H1 (cell line): Measurements from ENCODE around the gene SRD5A3. TPM values are rescaled to one million over a fixed set of nuclear protein-coding genes. Genes with fewer than 3 reads are reported as not detected.
A peak's percentile ranks its signal among the peaks of the same experiment; 100 is the strongest.

Experiments
- CTCF ChIA-PET: fragments of 300-600 bp; sonication (Branson Sonifier 250); formaldehyde crosslinking; loops from one replicate; lab custom pipeline; 2021; ENCODE audit not compliant: partially characterized antibody; lab: Charles Lee
- POLR2A ChIA-PET: fragments of 300-600 bp; sonication (Branson Sonifier 250); formaldehyde crosslinking; loops from one replicate; lab custom pipeline; 2021; ENCODE audit warnings: inconsistent platforms; ENCODE audit not compliant: partially characterized antibody; lab: Charles Lee
- DNase-seq, 2 experiments: peaks; one replicate each; pipeline versions ENCODE4 v3.0.0 to v3.0.0-alpha.2; 2010 to 2022; ENCODE audit warnings: low spot score in 2 of 2, low read depth in 1 of 2, mixed read lengths in 1 of 2
- FAIRE-seq: peaks from 2 replicates; lab custom pipeline; 2011; peaks lifted over from hg19 to GRCh38; lab: Jason Lieb, UNC
- H2AFZ ChIP-seq: 2 replicates; pipeline ENCODE4 v1.8.1; 2012; ENCODE audit warnings: low read length, inconsistent platforms
- H2AK5ac ChIP-seq: 2 replicates; pipeline ENCODE4 v1.6.1; 2013; ENCODE audit warnings: low read depth, low read length
- H2BK120ac ChIP-seq: replicated peaks from 2 replicates; pipeline ENCODE3; 2013; ENCODE audit warnings: low read depth, low read length, inconsistent platforms
- H2BK12ac ChIP-seq: 2 replicates; pipeline ENCODE4 v1.6.1; 2013; ENCODE audit warnings: low read depth, low read length
- H2BK15ac ChIP-seq: 2 replicates; pipeline ENCODE4 v1.6.1; 2013; ENCODE audit warnings: low read length
- H2BK20ac ChIP-seq: 2 replicates; pipeline ENCODE4 v1.6.1; 2013; ENCODE audit warnings: low read length
- H2BK5ac ChIP-seq: 2 replicates; pipeline ENCODE4 v1.6.1; 2013; ENCODE audit warnings: low read depth, low read length
- H3K14ac ChIP-seq: 2 replicates; pipeline ENCODE4 v1.6.1; 2013; ENCODE audit warnings: inconsistent platforms; ENCODE audit not compliant: insufficient read length
- H3K18ac ChIP-seq: 2 replicates; pipeline ENCODE4 v1.6.1; 2013; ENCODE audit warnings: low read length; ENCODE audit errors: extremely low read depth
- H3K23ac ChIP-seq: 2 replicates; pipeline ENCODE4 v1.6.1; 2013; ENCODE audit warnings: inconsistent platforms; ENCODE audit not compliant: insufficient read length
- H3K23me2 ChIP-seq: 2 replicates; pipeline ENCODE4 v1.6.1; 2013; ENCODE audit warnings: low read depth, low read length
- H3K27ac ChIP-seq: 2 replicates; pipeline ENCODE4 v1.6.1; 2011; ENCODE audit warnings: low read depth, low read length, inconsistent platforms
- H3K27me3 ChIP-seq, 4 experiments: replicated peaks in 1 of 4; 1 replicate in 1 of 4; 2 replicates in 3 of 4; pipeline versions ENCODE4 v1.6.1 to v1.8.1; 2011 to 2013; ENCODE audit warnings: low read length in 3 of 4, mild to moderate bottlenecking in 3 of 4, inconsistent platforms in 2 of 4, mixed read lengths in 2 of 4, moderate library complexity in 1 of 4; ENCODE audit not compliant: control insufficient read depth in 3 of 4, insufficient read depth in 3 of 4; ENCODE audit errors: extremely low read depth in 1 of 4
- H3K36me3 ChIP-seq, 4 experiments: 2 replicates each; pipeline versions ENCODE4 v1.6.1 to v1.8.1; 2011 to 2013; ENCODE audit warnings: mild to moderate bottlenecking in 4 of 4, low read length in 3 of 4, moderate library complexity in 2 of 4, control low read depth in 1 of 4, inconsistent platforms in 1 of 4; ENCODE audit not compliant: insufficient read depth in 4 of 4, control insufficient read depth in 2 of 4
- H3K4ac ChIP-seq: replicated peaks from 2 replicates; pipeline ENCODE3; 2013; ENCODE audit warnings: low read length, low read depth, mixed read lengths, inconsistent platforms; ENCODE audit not compliant: insufficient read length
- H3K4me1 ChIP-seq, 4 experiments: replicated peaks in 1 of 4; 1 replicate in 1 of 4; 2 replicates in 3 of 4; pipeline versions ENCODE4 v1.6.1 to v1.8.1; 2011 to 2013; ENCODE audit warnings: low read length in 3 of 4, inconsistent platforms in 2 of 4, mixed read lengths in 1 of 4; ENCODE audit not compliant: insufficient read depth in 4 of 4, control insufficient read depth in 3 of 4
- H3K4me2 ChIP-seq, 2 experiments: 2 replicates each; pipeline versions ENCODE4 v1.6.1 to v1.8.1; 2011 to 2013; ENCODE audit warnings: low read depth in 2 of 2, low read length in 2 of 2, control low read depth in 1 of 2, inconsistent platforms in 1 of 2, mild to moderate bottlenecking in 1 of 2; ENCODE audit not compliant: insufficient read depth in 1 of 2
- H3K4me3 ChIP-seq, 4 experiments: fragments of 200-600, 300-600 bp in 1 of 4; sonication (generic), shearing (Covaris generic), sonication (Bioruptor Twin) in 1 of 4; 2 replicates each; pipeline versions ENCODE4 v1.5.1 to v1.8.1; 2011 to 2016; ENCODE audit warnings: low read length in 4 of 4, low read depth in 3 of 4, control low read depth in 2 of 4, inconsistent platforms in 2 of 4, mild to moderate bottlenecking in 2 of 4, mixed read lengths in 1 of 4, moderate library complexity in 1 of 4; ENCODE audit not compliant: insufficient read depth in 2 of 4; ENCODE audit errors: extremely low read depth in 1 of 4
- H3K56ac ChIP-seq: replicated peaks from 2 replicates; pipeline ENCODE3; 2013; ENCODE audit warnings: low read depth, mild to moderate bottlenecking, mixed read lengths, low read length, inconsistent platforms; ENCODE audit not compliant: insufficient read length
- H3K79me1 ChIP-seq: 2 replicates; pipeline ENCODE4 v1.6.1; 2013; ENCODE audit warnings: low read depth, low read length, control low read depth
- H3K79me2 ChIP-seq, 2 experiments: 2 replicates each; pipeline versions ENCODE4 v1.6.1 to v1.8.1; 2012 to 2013; ENCODE audit warnings: low read length in 2 of 2, mild to moderate bottlenecking in 2 of 2, inconsistent platforms in 1 of 2; ENCODE audit not compliant: insufficient read depth in 2 of 2, control insufficient read depth in 1 of 2
- H3K9ac ChIP-seq, 4 experiments: replicated peaks in 1 of 4; 1 replicate in 1 of 4; 2 replicates in 3 of 4; pipeline versions ENCODE4 v1.6.1 to v1.8.1; 2011 to 2013; ENCODE audit warnings: low read depth in 3 of 4, low read length in 3 of 4, control low read depth in 2 of 4, mild to moderate bottlenecking in 2 of 4, moderate library complexity in 2 of 4, inconsistent platforms in 1 of 4; ENCODE audit errors: extremely low read depth in 1 of 4
- H3K9me3 ChIP-seq, 2 experiments: 2 replicates each; pipeline versions ENCODE4 v1.6.1 to v1.8.1; 2012 to 2013; ENCODE audit warnings: mild to moderate bottlenecking in 2 of 2, moderate library complexity in 2 of 2, control low read depth in 1 of 2, inconsistent platforms in 1 of 2, low read depth in 1 of 2, low read length in 1 of 2, mixed read lengths in 1 of 2; ENCODE audit not compliant: insufficient read depth in 2 of 2
- H4K20me1 ChIP-seq, 2 experiments: replicated peaks in 1 of 2; 2 replicates each; pipeline versions ENCODE3 to v1.8.1; 2011 to 2013; ENCODE audit warnings: inconsistent platforms in 2 of 2, low read length in 2 of 2, mild to moderate bottlenecking in 1 of 2; ENCODE audit not compliant: insufficient read depth in 2 of 2, control insufficient read depth in 1 of 2
- H4K5ac ChIP-seq: 2 replicates; pipeline ENCODE4 v1.6.1; 2013; ENCODE audit warnings: low read length, low read depth, mixed read lengths, inconsistent platforms; ENCODE audit not compliant: insufficient read length
- H4K8ac ChIP-seq: 2 replicates; pipeline ENCODE4 v1.8.0; 2013; ENCODE audit warnings: mild to moderate bottlenecking, moderate library complexity, low read length, inconsistent platforms; ENCODE audit not compliant: insufficient read depth; ENCODE audit errors: extremely low read depth
- H4K91ac ChIP-seq: replicated peaks from 2 replicates; pipeline ENCODE3; 2013; ENCODE audit warnings: low read length, mixed read lengths, inconsistent platforms; ENCODE audit not compliant: insufficient read length
- KDM5A ChIP-seq: fragments of 200-600 bp; IDR thresholded peaks from 2 replicates; pipeline ENCODE4 v1.7.1; 2012; ENCODE audit warnings: mild to moderate bottlenecking, low read length, inconsistent platforms, mixed read lengths
- SIRT6 ChIP-seq: IDR thresholded peaks from one replicate; pipeline ENCODE4 v1.7.1; 2012; ENCODE audit warnings: low read length, inconsistent platforms
- SIX5 ChIP-seq: IDR thresholded peaks from 2 replicates; pipeline ENCODE4 v1.6.1; 2011; ENCODE audit warnings: mild to moderate bottlenecking, low read depth, low read length
- SP4 ChIP-seq: IDR thresholded peaks from 2 replicates; pipeline ENCODE4 v1.6.1; 2012; ENCODE audit warnings: low read length, inconsistent platforms
- USF2 ChIP-seq: IDR thresholded peaks from 2 replicates; pipeline ENCODE4 v1.6.1; 2011; ENCODE audit warnings: low read length, improper control_type of control experiment
- WGBS, 2 experiments: shearing (Covaris generic) in 1 of 2; methylation state at CpG; one replicate each; pipeline versions ENCODE4 v1.1.6 to v1.1.7; 2013 to 2015; ENCODE audit warnings: low lambda C conversion rate in 2 of 2, mixed read lengths in 2 of 2, inconsistent platforms in 1 of 2, low coverage in 1 of 2, missing lambda C conversion rate in 1 of 2; ENCODE audit not compliant: insufficient replicate concordance in 2 of 2, insufficient coverage in 1 of 2, insufficient read length in 1 of 2; ENCODE audit errors: extremely low coverage in 1 of 2, missing lambda C conversion rate in 1 of 2; 5-methylcytosine and 5-hydroxymethylcytosine counted together
- polyA plus RNA-seq, 7 experiments: library from polyadenylated mRNA; depleted of rRNA in 3 of 7; stranded (reverse) in 5 of 7; unstranded in 2 of 7; fragments of >200 nt in 5 of 7; fragments of 200-250 nt in 2 of 7; gene quantifications; 1 replicate in 5 of 7; 2 replicates in 1 of 7; 4 replicates in 1 of 7; pipeline versions ENCODE4 v1.2.1 to v1.2.3, GENCODE V29; 2011 to 2013; ENCODE audit warnings: missing spikeins in 2 of 7, mixed read lengths in 2 of 7
- total RNA-seq: library from RNA; stranded (reverse); fragmentation: NEBNext Ultra II Directional; extraction: Animal tissue kit (Norgen Biotek cat#: 25700); gene quantifications from 2 replicates; pipeline ENCODE4 v1.2.1, GENCODE V29; 2021

Gene SRD5A3
- total and polyA plus RNA-seq, 2 of the 8 experiments (the other 6 are each of a cell fraction or from before 2014, with no cell fraction given): 19.6 to 34.6 TPM

DNA sequence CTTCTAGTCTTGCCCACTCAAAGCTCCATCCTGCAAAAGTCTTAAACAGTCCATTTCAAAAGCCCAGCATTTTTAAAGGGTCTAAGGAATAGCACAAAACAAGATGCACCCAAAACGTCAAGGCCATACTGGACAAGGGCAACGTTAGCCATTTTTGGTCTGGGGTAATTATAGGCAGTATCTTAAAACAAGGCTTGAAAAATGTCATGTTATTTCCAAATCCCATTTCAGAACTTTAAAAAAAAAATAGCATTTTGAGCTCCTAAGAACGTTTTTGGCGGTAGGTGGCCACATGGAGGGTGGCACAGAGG lies 49.1 kb downstream of the SRD5A3 start:
- Histone ChIP-seq H4K5ac (no peak overlapping the region), H3K4ac (no peak overlapping the region), H3K9me3 (no peaks in the 10 kb centered on the region), H3K4me3 (peak overlapping the region; percentile 74 to 87 (median 79)), H2AK5ac (no peak overlapping the region), H4K91ac (no peak overlapping the region), H2BK120ac (no peak overlapping the region), H3K14ac (no peak overlapping the region), H3K36me3 (peaks cover 0 to 12% (median 1%) of the 10 kb centered on the region in 4 experiments; a peak in 1 of 8 replicates), H2BK12ac (no peak overlapping the region), H3K4me2 (peak overlapping the region; percentile 74 to 81), H3K27ac (no peak overlapping the region), H2BK15ac (no peak overlapping the region), H3K79me1 (peaks cover 4% of the 10 kb centered on the region; the same call in 1 of the 2 replicates), H4K8ac (peak overlapping the region; percentile 85; the same call in 1 of the 2 replicates), H3K23me2 (peaks cover 18% of the 10 kb centered on the region), H2AFZ (0 out of 2 replicates have a peak overlapping the region, but pooled peaks have one; percentile 27), H3K18ac (no peak overlapping the region; the same call in 1 of the 2 replicates), H3K56ac (no peak overlapping the region), H2BK20ac (no peak overlapping the region), H3K4me1 (peaks cover 0 to 6% (median under 1%) of the 10 kb centered on the region in 4 experiments; a peak in 2 of 7 replicates), H3K9ac (peak overlapping the region in 2 of 4 experiments; percentile 50 to 96; a peak in 3 of 7 replicates), H3K27me3 (no peaks in the 10 kb centered on the region), H4K20me1 (peaks cover 11 to 12% of the 10 kb centered on the region in 2 experiments), H2BK5ac (0 out of 2 replicates have a peak overlapping the region, but pooled peaks have one; percentile 71), H3K23ac (no peak overlapping the region), H3K79me2 (peaks cover 30 to 40% of the 10 kb centered on the region in 2 experiments)
- ChIA-PET CTCF (interaction anchor here (0.6 to 1.8 kb wide), 7 partner anchors 33 to 578 kb away, joined by 3 to 5 read pairs (median 4); no protein-coding TSS in a partner anchor), POLR2A (interaction anchor here (0.7 to 3.6 kb wide), 16 partner anchors 9 to 242 kb away, joined by 3 to 19 read pairs (median 6); partner anchors contain the start of gene NMU)
- FAIRE-seq: no peak
- WGBS, 2 experiments: 11% methylated on average over 4 of the region's 4 CpGs; no CpG with 5 or more reads in 1 of the 2 experiments
- DNase-seq: no peak
- TF ChIP-seq SIX5: no peak
- TF ChIP-seq USF2: no peak
- no peak for TF ChIP-seq SIRT6
- TF ChIP-seq SP4: no peak
- TF ChIP-seq KDM5A: no peak
